ENCODE results near the gene TRPM7.

Gene TRPM7

GRCh38 chr15:50686469-50687301 is at the start of gene TRPM7:
Gene TRPM7 (minus strand): TSS chr15:50686797. CDS start chr15:50686533, 264 bp downstream.
- Histone ChIP-seq H3K27me3 (ENCODE audit: insufficient read depth, poor library complexity, severe bottlenecking) (no peaks in the 10 kb centered on the region), H3K36me3 (ENCODE audit: low read depth) (peaks cover 34% of the 10 kb centered on the region), H3K27ac (ENCODE audit: poor library complexity, severe bottlenecking) (peak within 1 kb of the TSS; percentile 70), H3K4me1 (ENCODE audit: insufficient read depth, poor library complexity, severe bottlenecking) (peaks cover 21% of the 10 kb centered on the region), H3K9me3 (ENCODE audit: severe bottlenecking) (no peaks in the 10 kb centered on the region), H3K4me3 (ENCODE audit: severe bottlenecking) (peak within 1 kb of the TSS; percentile 72)
- ATAC-seq (ENCODE audit: low read depth) (peak; percentile 73), DNase-seq (ENCODE audit: low spot score) (peak; percentile 89)
- no peak for TF ChIP-seq CTCF (IDR thresholded peaks at IDR 0.05; ENCODE audit: poor library complexity, severe bottlenecking)

GRCh38 chr15:50735156-50735555 is 48.6 kb upstream of the TRPM7 start:
- no peaks in the 10 kb centered on the region for H3K27me3 ChIP-seq (ENCODE audit: insufficient read depth, poor library complexity, severe bottlenecking)
- ATAC-seq (ENCODE audit: low read depth): no peak
- TF ChIP-seq CTCF (IDR thresholded peaks at IDR 0.05; ENCODE audit: poor library complexity, severe bottlenecking): no peak
- no peaks in the 10 kb centered on the region for H3K9me3 ChIP-seq (ENCODE audit: severe bottlenecking)
- no peak for DNase-seq (ENCODE audit: low spot score)
- H3K27ac ChIP-seq (ENCODE audit: poor library complexity, severe bottlenecking): no peak overlapping the region
- no peak overlapping the region for H3K4me3 ChIP-seq (ENCODE audit: severe bottlenecking)
- H3K4me1 ChIP-seq (ENCODE audit: insufficient read depth, poor library complexity, severe bottlenecking): no peaks in the 10 kb centered on the region
- H3K36me3 ChIP-seq (ENCODE audit: low read depth): peaks cover 91% of the 10 kb centered on the region

- peaks cover 69% of the 10 kb centered on the region for H3K36me3 ChIP-seq (ENCODE audit: low read depth)
- TF ChIP-seq CTCF (IDR thresholded peaks at IDR 0.05; ENCODE audit: poor library complexity, severe bottlenecking): no peak
- no peak overlapping the region for H3K4me3 ChIP-seq (ENCODE audit: severe bottlenecking)
- no peaks in the 10 kb centered on the region for H3K4me1 ChIP-seq (ENCODE audit: insufficient read depth, poor library complexity, severe bottlenecking)
- DNase-seq (ENCODE audit: low spot score): no peak
- H3K9me3 ChIP-seq (ENCODE audit: severe bottlenecking): no peaks in the 10 kb centered on the region
- ATAC-seq (ENCODE audit: low read depth): no peak
- no peaks in the 10 kb centered on the region for H3K27me3 ChIP-seq (ENCODE audit: insufficient read depth, poor library complexity, severe bottlenecking)
- H3K27ac ChIP-seq (ENCODE audit: poor library complexity, severe bottlenecking): no peak overlapping the region
Measured at GRCh38 chr15:50726315-50726714, 39.7 kb upstream of the TRPM7 start.

GRCh38 chr15:50718700-50719125 is 32.1 kb upstream of the TRPM7 start:
- Histone ChIP-seq H3K4me1 (ENCODE audit: insufficient read depth, poor library complexity, severe bottlenecking) (no peaks in the 10 kb centered on the region), H3K9me3 (ENCODE audit: severe bottlenecking) (no peaks in the 10 kb centered on the region), H3K4me3 (ENCODE audit: severe bottlenecking) (no peak overlapping the region), H3K27ac (ENCODE audit: poor library complexity, severe bottlenecking) (no peak overlapping the region), H3K27me3 (ENCODE audit: insufficient read depth, poor library complexity, severe bottlenecking) (no peaks in the 10 kb centered on the region), H3K36me3 (ENCODE audit: low read depth) (peaks cover 49% of the 10 kb centered on the region)
- DNase-seq (ENCODE audit: low spot score) (no peak), ATAC-seq (ENCODE audit: low read depth) (no peak)
- TF ChIP-seq CTCF (IDR thresholded peaks at IDR 0.05; ENCODE audit: poor library complexity, severe bottlenecking): no peak

GRCh38 chr15:50712018-50712417 is 25.4 kb upstream of the TRPM7 start:
- no peak for TF ChIP-seq CTCF (IDR thresholded peaks at IDR 0.05; ENCODE audit: poor library complexity, severe bottlenecking)
- peaks cover 22% of the 10 kb centered on the region; the same call in 1 of the 2 replicates for H3K36me3 ChIP-seq (ENCODE audit: low read depth)
- H3K4me1 ChIP-seq (ENCODE audit: insufficient read depth, poor library complexity, severe bottlenecking): no peaks in the 10 kb centered on the region
- ATAC-seq (ENCODE audit: low read depth): no peak
- no peak for DNase-seq (ENCODE audit: low spot score)
- no peaks in the 10 kb centered on the region for H3K9me3 ChIP-seq (ENCODE audit: severe bottlenecking)
- no peak overlapping the region for H3K27ac ChIP-seq (ENCODE audit: poor library complexity, severe bottlenecking)
- no peaks in the 10 kb centered on the region for H3K27me3 ChIP-seq (ENCODE audit: insufficient read depth, poor library complexity, severe bottlenecking)
- no peak overlapping the region for H3K4me3 ChIP-seq (ENCODE audit: severe bottlenecking)
